DOHH2 (cell line): ENCODE results near the gene CMSS1.

ENCODE experiments used
- CTCF ChIP-seq: fragments of 200-600 bp; sonication (generic); IDR thresholded peaks from one replicate; pipeline ENCODE4 v1.5.1; 2014; ENCODE audit warnings: antibody characterized with exemption, mild to moderate bottlenecking, low read depth, low read length; ENCODE audit not compliant: poor library complexity, severe bottlenecking
- EZH2phosphoT487 ChIP-seq: fragments of 200-600 bp; sonication (generic); IDR thresholded peaks from 2 replicates; pipeline ENCODE4 v1.6.1; 2017; ENCODE audit warnings: borderline replicate concordance, mild to moderate bottlenecking, antibody characterized with exemption, low read length, moderate library complexity, mixed read lengths

GRCh38 chr3:99945328-99945995 lies 127.8 kb downstream of the CMSS1 start:
- no peak for TF ChIP-seq CTCF
- TF ChIP-seq EZH2phosphoT487 = no peak
